ENCODE data around the gene SPATA31E1. TPM values are rescaled to one million over a fixed set of nuclear protein-coding genes. Genes with fewer than 3 reads are reported as not detected.

The SPATA31E1 gene
- total RNA-seq (not detected), polyA plus RNA-seq (not detected)
- long read RNA-seq, donor 1 = 0 reads
- long read RNA-seq, donor 2 = 0 reads
- long read RNA-seq, donor 3 = 0 reads

DNA sequence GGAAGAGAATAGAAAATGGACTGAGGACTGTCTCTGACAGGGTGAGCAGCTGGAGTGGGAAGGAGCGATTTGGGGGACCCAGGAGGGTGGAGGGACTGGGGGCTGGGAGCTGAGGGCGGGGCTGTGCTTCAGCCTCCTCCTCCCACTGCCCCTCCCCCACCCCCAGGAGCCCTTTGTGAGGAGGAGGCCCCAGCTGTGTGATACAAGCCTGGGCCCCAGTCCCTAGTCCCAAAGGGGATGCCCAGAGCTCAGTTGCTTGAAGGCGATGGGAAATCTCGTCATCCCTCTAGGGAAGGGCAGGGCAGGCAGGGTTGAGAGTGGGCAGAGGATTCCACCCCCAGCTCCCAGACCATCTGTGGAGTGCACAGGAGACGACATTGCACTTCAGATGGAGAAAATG is at the start of gene SPATA31E1:
Gene SPATA31E1, plus strand, starts transcription at position 251 of the 400 bp plus-strand sequence. Its CDS starts 15 bp downstream, at position 266.
- intact Hi-C loops (cut with DNase I) = no loop called here
- Histone ChIP-seq H3K27me3 (peaks cover 0 to 23% (median 5%) of the 10 kb centered on the region in 7 donors), H3K4me3 (no peak within 1 kb of the TSS), H3K27ac (no peak within 1 kb of the TSS), H3K4me1 (no peaks in the 10 kb centered on the region), H3K9me3 (peaks cover 0 to 10% (median 0%) of the 10 kb centered on the region in 11 donors), H3K36me3 (no peaks in the 10 kb centered on the region)
- no peak for ATAC-seq
- TF ChIP-seq, protein P1, sequence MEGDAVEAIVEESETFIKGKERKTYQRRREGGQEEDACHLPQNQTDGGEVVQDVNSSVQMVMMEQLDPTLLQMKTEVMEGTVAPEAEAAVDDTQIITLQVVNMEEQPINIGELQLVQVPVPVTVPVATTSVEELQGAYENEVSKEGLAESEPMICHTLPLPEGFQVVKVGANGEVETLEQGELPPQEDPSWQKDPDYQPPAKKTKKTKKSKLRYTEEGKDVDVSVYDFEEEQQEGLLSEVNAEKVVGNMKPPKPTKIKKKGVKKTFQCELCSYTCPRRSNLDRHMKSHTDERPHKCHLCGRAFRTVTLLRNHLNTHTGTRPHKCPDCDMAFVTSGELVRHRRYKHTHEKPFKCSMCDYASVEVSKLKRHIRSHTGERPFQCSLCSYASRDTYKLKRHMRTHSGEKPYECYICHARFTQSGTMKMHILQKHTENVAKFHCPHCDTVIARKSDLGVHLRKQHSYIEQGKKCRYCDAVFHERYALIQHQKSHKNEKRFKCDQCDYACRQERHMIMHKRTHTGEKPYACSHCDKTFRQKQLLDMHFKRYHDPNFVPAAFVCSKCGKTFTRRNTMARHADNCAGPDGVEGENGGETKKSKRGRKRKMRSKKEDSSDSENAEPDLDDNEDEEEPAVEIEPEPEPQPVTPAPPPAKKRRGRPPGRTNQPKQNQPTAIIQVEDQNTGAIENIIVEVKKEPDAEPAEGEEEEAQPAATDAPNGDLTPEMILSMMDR (IDR thresholded peaks at IDR 0.05) = no peak
- DNase-seq = no peak
- WGBS, 2 donors = 61 to 63% methylated on average over 5 of the region's 5 CpGs

DNA sequence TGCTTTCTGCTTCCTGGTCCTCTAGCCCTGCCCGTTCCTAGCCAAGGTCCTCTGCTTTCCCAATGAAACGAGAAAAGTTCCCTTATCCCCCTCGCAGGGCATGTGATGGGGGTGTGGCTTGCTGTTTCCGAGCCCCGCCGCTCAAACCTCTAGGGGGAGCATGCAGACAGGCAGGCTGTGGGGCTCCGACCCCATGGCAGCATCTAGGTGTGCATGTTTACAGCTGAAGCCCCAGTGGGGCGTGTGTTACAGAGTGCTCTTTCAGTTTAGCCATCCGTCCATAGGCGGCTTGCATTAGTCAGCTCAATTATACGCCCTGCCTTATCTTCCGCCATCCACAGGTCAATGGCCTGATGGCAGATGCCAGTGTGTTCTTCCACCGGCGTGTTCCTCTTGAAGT is 48.3 kb upstream of the SPATA31E1 start:
- no peak for DNase-seq
- Histone ChIP-seq H3K9me3 (no peaks in the 10 kb centered on the region), H3K4me3 (no peak overlapping the region), H3K27ac (no peak overlapping the region), H3K36me3 (no peaks in the 10 kb centered on the region), H3K27me3 (peaks cover 0 to 67% (median 18%) of the 10 kb centered on the region in 7 donors), H3K4me1 (peaks cover 0 to 6% (median 0%) of the 10 kb centered on the region in 9 donors)
- intact Hi-C loops (cut with DNase I) = no loop called here
- TF ChIP-seq, protein P1 (IDR thresholded peaks at IDR 0.05) = peak in 1 of 9 donors; percentile 13
- WGBS, 2 donors = 36 to 40% methylated on average over 14 of the region's 14 CpGs
- no peak for ATAC-seq

DNA sequence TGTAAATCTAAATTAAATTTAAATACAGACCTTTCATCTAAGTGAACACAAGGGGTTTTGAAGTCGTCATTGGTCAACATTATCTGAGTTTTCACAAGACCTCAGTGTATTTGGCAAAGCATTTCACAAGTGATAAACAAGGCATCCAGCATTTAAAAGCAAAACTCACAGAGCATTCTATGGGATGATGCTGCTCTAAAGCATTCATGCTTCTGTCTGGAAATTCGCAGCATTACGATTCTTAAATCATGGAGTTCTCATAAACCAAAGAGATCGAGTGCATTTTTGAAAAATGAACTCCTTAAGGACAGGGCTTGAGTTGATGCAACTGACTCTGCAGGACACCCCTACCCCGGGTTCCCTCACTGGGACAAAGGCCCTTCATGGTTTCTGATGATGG is 46.1 kb upstream of the SPATA31E1 start:
- H3K27ac ChIP-seq = no peak overlapping the region
- no peak for DNase-seq
- ATAC-seq = no peak
- no peak overlapping the region for H3K4me3 ChIP-seq
- no peaks in the 10 kb centered on the region for H3K36me3 ChIP-seq
- no peaks in the 10 kb centered on the region for H3K9me3 ChIP-seq
- 81 to 87% methylated on average over 5 of the region's 5 CpGs for whole genome bisulfite sequencing, 2 donors
- H3K27me3 ChIP-seq = peaks cover 0 to 52% (median 17%) of the 10 kb centered on the region in 7 donors
- intact Hi-C loops (cut with DNase I) = no loop called here
- TF ChIP-seq, protein P1 (IDR thresholded peaks at IDR 0.05) = no peak
- peaks cover 0 to 6% (median 0%) of the 10 kb centered on the region in 9 donors for H3K4me1 ChIP-seq

DNA sequence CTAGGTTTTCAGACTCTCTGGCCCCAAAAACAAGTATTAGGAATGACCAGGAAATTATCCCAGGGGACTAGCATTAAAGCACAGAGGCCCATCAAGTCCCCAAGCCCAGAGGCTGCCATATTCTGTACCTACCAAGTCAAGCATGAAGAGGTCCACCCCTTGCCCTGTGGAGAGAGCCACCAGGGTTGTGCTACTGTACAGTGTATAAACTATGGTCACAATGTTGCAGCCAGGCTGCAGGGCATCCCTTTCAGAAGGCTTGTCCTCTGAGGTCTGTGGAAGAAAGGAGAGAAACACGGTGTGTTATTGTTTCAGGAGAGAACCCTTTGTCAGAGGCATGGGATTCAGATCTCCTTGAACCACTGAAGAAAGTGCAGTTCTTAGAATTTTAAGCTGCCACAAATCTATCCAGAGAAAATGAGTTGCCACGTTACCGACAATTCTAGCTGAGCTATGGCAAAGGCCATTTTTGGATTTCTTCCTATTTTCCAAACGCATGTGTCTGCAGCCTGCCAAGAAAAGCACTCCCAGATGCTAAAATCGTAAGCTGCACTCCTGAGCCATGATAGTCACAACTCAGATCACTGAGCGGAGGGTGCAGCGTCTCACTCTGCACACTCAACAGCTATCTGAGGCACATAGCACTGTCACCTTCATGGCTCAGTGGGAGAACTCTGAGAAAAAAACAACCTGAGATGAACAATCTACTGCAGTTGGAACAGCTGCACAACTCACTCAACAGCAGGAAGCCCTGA is 45.5 kb upstream of the SPATA31E1 start:
- 32 to 40% methylated on average over 7 of the region's 7 CpGs for WGBS, 2 donors
- no peak overlapping the region for H3K27ac ChIP-seq
- TF ChIP-seq, protein P1 (IDR thresholded peaks at IDR 0.05) = no peak
- H3K9me3 ChIP-seq = no peaks in the 10 kb centered on the region
- no peak overlapping the region for H3K4me3 ChIP-seq
- intact Hi-C loops (cut with DNase I) = no loop called here
- H3K27me3 ChIP-seq = peaks cover 0 to 52% (median 17%) of the 10 kb centered on the region in 7 donors
- DNase-seq (no peak), ATAC-seq (peak in 4 of 8 donors; percentile 18 to 39 (median 26))
- H3K36me3 ChIP-seq = no peaks in the 10 kb centered on the region
- H3K4me1 ChIP-seq = peaks cover 0 to 6% (median 0%) of the 10 kb centered on the region in 9 donors
